Hematopoietic multipotent progenitor cell treated with erythropoietin and hydrocortisone succinate and interleukin-3 and kit ligand, for 4 days (in vitro differentiated cells): ENCODE results near the gene SPEF2.
A peak's percentile ranks its signal among the peaks of the same experiment; 100 is the strongest.

Experiments
- DNase-seq: peaks from one replicate; pipeline ENCODE4 v3.0.0-alpha.2; 2015

Gene SPEF2, protein sequence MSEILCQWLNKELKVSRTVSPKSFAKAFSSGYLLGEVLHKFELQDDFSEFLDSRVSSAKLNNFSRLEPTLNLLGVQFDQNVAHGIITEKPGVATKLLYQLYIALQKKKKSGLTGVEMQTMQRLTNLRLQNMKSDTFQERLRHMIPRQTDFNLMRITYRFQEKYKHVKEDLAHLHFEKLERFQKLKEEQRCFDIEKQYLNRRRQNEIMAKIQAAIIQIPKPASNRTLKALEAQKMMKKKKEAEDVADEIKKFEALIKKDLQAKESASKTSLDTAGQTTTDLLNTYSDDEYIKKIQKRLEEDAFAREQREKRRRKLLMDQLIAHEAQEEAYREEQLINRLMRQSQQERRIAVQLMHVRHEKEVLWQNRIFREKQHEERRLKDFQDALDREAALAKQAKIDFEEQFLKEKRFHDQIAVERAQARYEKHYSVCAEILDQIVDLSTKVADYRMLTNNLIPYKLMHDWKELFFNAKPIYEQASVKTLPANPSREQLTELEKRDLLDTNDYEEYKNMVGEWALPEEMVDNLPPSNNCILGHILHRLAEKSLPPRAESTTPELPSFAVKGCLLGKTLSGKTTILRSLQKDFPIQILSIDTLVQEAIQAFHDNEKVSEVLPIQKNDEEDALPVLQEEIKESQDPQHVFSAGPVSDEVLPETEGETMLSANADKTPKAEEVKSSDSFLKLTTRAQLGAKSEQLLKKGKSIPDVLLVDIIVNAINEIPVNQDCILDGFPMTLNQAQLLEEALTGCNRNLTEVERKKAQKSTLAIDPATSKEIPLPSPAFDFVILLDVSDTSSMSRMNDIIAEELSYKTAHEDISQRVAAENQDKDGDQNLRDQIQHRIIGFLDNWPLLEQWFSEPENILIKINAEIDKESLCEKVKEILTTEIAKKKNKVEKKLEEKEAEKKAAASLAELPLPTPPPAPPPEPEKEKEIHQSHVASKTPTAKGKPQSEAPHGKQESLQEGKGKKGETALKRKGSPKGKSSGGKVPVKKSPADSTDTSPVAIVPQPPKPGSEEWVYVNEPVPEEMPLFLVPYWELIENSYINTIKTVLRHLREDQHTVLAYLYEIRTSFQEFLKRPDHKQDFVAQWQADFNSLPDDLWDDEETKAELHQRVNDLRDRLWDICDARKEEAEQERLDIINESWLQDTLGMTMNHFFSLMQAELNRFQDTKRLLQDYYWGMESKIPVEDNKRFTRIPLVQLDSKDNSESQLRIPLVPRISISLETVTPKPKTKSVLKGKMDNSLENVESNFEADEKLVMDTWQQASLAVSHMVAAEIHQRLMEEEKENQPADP (N-terminal part only)

DNA sequence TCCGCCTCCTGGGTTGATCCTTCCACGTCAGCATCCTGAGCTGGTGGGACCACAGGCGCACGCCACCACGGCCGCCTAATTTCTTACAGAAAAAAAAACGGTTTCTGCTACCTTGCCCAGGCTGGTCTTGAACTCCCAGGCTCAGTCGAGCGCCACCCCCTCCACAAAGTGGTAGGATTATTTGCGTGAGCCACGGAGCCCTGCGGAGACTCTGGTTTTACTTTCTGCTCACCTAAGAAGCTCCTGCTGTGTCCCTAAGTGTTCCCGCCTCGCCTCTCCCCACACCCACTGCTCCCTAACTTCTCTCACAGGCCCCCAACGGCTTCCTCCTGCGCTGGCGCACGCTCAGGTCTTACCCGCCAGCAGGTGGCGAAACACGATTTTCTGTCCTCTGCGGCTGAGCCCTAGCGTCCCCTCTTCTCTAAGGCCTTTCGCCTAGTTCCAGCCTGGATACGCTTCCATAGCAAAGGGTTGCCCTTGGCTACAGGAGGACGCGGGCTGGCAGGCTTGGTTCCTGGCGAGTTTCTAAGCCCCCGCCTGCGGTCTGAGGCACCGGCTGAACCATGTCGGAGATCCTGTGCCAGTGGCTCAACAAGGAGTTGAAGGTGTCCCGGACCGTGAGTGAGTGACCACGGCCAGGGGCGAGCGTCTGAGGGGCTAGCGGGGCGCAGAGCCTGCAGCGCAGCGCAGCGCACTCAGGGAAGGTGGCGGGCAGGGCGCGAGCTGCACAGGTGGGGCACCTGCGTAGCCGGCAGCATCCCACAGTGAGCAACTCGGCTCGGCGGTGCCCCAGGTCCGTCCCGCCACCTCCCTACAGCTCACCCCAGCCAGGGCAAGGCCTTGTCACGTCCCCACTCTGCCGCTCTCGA, at the start of gene SPEF2:
Gene SPEF2, plus strand, starts transcription at position 429 of the 869 bp plus-strand sequence. Its CDS starts 135 bp downstream, at position 564.
- DNase-seq: peak; percentile 96

DNA sequence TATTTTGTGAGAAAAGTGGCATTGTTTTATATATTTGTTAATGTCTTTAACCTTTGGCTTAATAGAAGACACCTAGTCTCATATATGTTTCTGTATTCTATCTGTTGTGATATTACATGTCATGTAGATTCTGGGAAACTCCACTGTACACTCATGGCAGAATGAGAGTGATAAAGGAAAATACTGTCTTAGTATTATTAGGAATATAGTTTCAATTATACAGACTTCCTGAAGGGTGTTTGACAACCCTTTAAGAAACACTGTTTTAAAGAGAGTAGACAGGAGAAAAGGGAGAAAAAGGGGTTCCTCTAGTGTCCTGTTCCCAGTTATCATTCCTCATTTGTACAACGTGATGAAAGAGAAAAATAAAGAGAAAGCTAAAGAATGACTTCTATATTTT, 42.1 kb upstream of the SPEF2 start:
- no peak for DNase-seq

DNA sequence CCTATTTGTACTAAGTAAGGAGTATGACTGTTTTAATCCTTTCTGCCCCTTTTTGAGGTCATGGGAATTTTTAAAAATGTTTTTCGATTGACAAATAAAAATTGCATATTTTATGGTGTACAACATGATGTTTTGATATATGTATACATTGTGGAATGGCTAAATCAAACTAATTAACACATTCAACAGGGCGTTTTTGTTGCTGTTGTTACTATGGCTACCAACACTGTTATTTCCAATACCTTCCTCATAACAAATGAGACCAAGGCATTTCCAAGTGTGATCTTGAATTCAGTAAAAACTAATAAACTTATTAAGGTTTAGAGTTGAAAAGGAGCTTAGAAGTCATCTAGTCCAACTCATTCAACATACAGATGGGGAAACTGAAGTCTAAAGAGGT, 30.2 kb upstream of the SPEF2 start:
- no peak for DNase-seq

DNA sequence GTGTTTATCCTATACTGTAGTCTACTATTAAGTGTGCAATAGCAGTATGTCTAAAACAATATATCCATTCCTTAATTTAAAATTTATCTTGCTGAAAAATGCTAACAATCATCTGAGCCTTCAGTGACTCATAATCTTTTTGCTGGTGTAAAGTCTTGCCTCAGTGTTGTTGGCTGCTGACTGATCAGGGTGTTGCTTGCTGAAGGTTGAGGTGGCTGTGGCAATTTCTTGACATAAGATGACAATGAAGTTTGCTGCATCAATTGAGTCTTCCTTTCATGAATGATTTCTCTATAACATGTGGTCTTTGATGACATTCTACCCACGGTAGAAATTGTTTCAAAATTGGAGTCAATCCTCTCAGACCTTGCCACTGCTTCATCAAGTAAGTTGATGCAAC, 24.3 kb upstream of the SPEF2 start:
- DNase-seq: no peak

DNA sequence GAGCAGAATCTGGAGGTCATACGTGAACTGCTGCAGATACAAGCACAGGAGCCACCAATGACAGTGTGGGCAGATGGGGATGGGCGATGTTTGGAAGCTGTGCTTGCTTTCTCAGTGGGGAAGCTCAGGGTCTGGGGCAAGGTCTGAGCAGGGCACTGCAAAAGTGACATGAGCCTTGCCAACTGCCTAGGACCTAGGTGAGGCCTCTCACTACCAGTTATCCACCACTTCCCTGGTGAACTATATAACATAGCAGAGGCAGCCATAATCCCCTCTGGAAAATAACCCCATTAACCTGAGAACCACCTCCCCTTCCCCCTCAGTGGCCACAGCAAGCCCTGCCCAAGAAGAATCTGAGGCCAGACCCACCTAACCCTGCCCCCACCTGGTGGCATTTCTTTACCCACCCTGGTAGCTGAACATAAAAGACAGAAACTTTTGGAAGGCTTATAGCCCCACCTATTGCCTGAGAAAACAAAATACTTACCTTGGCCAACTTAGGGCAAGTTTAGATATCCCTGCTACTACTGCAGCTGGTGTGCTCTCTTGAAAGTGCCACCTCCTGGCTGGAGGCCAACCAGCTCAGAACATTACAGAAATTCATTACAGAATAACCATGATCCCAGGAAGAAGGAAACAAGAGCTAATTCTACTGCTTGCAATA, 18.8 kb upstream of the SPEF2 start:
- DNase-seq: peak; percentile 40

DNA sequence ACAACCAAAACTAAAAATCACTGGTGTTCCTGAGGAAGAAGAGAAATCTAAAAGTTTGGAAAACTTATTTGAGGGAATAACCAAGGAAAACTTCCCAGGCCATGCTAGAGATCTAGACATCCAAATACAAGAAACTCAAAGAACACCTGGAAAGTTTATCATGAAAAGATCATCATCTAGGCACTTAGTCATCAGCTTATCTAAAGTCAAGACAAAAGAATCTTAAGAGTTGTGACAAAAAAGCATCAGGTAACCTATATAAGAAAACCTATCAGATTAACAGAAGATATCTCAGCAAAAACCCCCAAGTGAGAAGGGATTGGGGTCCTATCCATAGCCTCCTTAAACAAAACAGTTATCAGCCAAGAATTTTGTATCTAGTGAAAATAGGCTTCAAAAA, 17.1 kb upstream of the SPEF2 start:
- DNase-seq: no peak

DNA sequence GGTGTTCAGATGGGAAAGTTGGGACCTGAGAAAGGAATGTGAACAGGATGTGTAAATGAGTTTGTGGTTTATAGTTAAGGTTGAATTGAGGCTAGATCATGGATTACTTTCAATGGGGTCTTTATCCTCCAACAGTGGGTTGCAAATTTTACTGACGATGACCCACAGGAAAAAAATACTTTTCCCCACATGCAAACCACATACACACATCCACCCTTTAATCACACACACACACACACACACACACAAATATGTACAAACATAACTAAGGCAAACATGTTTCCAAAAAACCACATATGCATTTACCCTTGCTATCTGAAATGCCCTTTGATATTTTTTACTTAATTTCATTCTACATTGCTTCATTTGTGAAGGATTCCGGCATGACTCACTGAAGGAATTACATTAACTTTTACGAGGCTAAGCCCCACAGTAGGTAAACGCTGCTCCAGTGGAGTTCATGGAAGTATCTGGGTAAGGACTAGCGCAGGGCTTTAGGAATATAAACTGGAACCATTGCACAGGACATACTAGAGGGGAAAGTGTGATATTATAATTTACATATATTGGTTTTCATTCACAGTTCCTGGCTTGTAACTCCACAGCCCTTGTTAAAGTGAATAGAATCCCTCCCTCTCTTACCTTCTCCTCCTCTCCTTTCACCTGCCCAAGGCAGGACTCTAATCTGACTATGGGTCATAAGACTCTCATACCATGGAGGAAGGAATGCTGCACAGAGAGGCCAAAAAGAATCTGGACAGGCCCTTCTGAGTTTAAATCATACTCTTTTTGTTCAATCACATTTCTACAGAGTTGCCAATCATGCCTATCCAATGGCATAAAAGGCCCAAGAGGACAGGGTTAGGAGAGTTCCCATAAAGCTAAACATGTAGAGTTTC, 8.5 kb upstream of the SPEF2 start:
- no peak for DNase-seq

DNA sequence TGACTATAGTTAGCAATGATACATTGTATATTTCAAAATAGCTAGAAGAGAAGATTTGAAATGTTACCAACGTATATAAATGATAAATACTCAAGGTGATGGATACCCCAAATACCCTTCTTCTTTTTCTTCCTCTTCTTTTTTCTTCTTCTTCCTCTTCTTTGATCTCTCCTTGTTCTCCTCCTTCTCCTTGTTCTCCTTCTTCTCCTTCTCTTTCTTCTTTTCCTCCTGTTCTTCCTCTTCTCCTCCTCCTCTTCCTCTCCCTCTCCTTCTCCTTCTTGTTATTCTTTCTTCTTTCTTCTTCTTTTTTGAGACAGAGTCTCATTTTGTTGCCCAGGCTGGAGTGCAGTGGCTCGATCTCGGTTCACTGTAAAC, 616 bp upstream of the SPEF2 start:
- no peak for DNase-seq

DNA sequence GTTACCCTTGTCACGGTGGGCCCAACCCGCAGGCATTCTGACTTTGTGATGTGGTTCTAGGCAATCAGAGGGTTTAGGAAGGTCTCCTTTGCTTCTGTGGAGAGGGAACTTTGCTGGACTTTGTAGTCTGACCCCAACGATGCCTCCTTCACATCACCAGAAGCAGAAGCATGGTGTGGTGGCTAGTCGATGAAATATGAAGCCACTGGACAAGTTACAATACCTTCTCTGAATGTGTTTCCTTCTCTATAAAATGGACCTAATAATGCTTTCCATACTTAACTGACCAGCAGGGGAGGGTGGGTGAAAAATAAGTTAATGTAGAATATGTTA, 607 bp downstream of the SPEF2 start:
- DNase-seq: no peak

DNA sequence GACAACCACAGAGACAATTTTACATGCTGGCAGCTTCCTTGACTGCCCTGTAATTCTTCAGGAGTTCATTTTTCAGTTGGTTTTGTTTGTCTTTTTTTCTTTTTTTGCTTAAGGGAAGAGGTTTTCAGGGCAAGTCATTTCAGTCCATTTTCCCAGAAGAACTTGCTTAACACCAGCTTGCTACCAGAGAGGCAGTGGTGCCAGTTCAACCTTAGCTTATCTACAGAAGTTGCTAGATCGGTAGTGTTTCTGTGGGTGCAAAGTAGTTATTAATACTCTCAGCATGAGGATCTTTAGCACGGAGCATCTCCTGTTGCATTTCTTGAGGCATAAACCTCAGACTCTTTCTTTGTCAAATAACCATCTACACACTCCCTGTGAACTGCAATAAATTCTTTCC, 1.1 kb downstream of the SPEF2 start:
- peak; percentile 27 for DNase-seq

DNA sequence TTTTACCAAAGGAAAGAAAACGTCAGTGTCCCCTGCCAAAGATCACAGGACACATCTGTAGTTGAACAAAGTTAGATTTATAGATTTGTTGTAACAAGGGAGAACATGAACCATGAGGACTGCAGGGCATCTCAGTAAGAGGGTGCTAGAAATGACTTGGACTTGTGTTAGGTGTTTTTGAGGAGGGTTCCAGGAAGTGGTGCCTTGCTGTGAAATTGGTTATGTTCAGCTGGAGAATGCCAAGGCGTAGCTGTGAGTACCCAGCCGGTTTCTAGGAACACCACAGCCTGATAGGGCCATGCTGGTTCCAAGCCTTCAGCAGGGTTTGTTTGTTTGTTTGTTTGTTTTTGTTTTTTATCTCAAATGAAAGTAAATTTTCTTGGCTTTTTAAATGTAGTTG, 5.3 kb downstream of the SPEF2 start:
- DNase-seq: no peak

DNA sequence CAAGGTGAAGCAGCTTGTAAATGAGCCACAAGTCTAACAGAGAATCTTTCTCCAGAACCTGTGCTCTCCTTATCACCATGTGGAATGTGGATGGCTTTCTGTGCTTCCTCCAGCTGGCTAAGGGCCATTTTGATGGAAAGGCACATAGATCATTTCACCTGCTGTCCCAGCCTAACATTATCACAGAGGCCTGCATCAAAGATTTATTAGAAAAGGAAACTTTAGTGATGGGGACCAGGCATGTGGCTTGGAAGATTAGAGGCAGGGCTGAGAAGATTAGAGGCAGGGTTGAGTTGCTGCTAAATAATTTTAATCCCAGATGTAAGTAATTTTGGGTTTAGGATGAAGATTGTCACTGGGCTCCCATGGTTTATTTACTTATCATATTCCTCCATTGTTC, 6.3 kb downstream of the SPEF2 start:
- DNase-seq: peak; percentile 5

DNA sequence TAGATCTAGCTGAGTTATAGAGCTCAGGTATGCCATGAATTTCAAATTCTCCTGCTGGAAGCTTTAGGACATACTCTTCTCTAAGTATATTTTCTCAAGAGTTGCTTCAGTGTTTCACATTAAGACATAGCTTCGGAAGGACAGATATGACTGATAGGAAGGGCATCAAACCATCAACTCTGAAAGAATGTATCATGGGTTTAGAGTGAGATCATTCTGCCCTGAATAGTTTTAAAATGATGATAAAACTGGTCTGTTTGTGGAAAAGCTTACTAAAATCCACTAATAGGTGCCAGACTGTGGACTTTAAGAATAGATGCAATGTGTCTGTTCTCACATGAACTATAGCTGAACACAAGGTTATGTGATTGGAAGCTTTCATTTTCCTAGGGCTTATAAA, 8.4 kb downstream of the SPEF2 start:
- DNase-seq: no peak

DNA sequence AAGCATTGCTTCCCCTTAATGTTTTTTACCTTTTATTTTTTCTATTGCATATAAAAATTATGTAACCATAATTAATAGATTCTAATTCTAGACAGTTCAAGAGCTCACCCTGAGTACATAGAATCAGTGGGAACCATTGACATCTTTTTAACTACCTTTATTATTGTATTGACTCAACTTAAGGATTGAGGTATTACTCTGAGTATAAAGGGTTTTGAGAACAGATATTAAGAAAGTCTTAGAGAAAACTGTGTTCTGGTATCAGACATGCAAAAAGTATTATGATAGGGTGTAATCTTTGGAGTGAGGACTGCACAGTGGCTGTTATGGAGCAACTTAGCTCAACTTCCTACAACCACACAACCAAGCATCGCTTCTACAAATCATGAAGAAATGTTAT, 8.9 kb downstream of the SPEF2 start:
- DNase-seq: no peak

DNA sequence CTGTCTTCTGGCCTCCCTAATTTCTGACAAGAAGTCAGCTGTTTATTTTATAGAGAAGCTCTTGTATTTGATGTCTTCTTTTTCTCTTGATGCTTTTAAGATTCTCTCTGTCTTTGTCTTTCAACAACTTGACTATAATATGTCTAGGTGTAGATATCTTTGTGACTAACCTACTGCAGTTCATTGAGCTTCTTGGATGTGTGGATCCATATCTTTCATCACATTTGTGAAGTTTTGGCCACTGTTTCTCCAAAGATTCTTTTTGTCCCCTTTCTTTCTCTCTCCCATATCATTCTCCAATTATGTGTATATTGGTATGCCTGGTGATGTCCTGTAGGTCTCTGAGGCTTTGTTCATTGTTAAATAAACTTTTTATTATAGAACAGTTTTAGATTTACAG, 16.7 kb downstream of the SPEF2 start:
- DNase-seq: no peak

DNA sequence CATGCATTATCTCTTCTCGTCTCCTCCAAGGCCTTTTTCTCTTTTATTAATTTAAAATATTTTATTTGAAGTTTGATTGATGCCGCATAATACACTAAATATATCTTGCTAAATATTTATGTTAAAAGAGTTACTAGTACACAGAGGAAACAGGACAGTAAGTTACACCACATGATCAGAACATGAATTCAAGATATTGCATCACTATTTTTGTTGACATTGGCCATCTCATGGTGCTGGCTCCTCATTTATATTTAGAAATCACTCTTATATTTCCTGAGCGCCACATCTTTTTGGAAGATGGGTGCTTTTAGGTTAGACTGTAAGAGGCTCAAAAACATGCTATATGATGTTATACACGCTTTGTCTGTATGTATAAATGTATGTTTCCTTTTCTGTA, 23.0 kb downstream of the SPEF2 start:
- DNase-seq: no peak

DNA sequence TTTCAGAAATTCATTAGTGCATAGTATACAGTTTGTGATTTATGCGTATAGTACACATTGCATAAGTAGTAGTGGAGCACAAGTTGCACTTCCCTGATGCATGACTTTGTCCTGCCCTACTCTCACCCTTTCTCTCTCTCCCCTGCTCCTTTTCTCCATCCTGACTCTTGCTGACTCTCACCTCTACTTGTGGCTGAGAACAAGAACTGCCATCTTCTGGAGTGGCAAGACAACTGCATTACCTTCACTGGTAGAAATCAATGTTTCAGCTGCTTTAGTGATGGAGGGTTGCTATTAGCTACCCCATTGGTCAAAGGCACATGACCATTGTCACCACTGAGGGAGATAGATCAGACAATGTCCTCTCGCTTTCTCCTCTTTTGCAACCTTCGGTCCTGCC, 26.9 kb downstream of the SPEF2 start:
- DNase-seq: no peak

DNA sequence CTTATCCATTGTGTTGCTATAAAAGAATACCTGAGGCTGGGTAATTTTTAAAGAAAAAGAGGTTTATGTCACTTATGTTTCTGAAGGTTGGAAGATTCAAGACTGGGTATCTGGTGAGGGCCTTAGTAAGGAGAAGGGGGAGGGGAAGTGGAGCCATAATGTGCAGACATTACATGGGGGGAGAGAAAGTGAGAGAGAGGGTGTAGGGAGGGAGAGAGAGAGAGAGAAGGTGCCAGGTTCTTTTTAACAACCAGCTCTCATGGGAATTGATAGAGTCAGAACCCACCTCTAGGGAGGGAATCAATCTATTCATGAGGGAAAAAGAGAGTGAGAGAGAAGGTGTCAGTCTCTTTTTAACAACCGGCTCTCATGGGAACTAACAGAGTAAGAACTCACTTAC, 29.5 kb downstream of the SPEF2 start:
- DNase-seq: no peak

DNA sequence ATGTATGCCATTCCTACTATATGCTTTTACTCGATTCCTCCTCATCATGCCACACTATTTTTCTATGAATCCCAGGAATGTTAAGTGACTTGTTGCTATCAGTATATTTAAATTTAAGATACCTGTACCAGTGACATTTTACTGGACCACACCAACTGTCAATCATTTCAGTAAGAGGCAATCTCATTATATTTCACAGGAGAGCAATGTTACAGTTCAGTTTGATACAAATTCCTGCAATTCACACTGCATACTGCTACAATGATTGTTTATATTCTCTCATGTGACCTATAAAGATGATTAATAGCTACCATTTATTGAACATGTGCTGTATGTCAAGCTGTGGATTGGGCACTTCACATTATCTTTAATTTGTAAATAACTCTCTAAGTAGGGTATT, 30.0 kb downstream of the SPEF2 start:
- no peak for DNase-seq

DNA sequence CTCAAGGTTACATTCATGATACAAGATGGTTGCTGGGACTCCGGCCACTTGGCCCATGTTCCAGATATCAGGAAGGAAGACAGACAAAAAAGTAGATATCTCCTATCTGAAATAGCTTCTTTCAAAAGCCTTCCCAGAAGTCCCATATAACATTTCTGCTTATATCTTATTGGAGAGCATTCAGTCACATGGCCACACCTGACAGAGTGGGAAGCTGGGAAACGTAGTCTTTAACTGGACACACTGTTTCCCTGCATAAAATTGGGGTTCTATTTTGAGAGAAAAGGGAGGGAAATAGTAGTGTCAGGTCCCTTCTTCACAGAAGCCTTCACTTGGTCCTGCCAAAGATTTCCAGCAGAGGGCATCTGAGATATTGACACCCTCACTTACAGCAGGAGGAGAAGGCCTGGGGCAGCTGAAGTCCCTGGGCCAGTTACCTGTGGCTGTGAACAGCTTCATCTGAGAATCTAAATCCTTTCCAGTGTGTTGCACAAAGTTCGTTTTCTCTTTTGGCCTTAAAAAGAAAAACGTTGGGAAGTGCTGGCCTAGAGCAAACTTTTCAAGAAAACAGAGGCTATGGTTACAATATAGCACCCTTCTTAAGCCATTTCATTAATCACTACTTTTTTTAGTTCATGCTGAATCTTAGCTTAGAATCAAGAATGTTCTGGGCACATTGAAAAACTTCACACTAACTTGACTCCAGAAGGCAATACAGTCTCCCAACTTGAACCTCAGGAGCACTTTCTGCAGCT, 33.5 kb downstream of the SPEF2 start:
- DNase-seq: peak; percentile 70
